GM19395 (cell line): ENCODE data around the gene KCNIP4.

Experiments used
- ATAC-seq: cut with Tn5 transposase; IDR thresholded peaks from one replicate; pipeline ENCODE4 v1.9.1; 2021; ENCODE audit warnings: mild to moderate bottlenecking, moderate library complexity; ENCODE audit not compliant: unreplicated experiment

The KCNIP4 gene

GRCh38 chr4:21709761-21710160 lies 238.8 kb downstream of the KCNIP4 start:
- ATAC-seq, result no peak

- no peak for ATAC-seq
Observed at GRCh38 chr4:21709031-21709430, 239.5 kb downstream of the KCNIP4 start.

- no peak for ATAC-seq
Observed at GRCh38 chr4:21699446-21699845, 249.1 kb downstream of the KCNIP4 start.

- ATAC-seq, result no peak
Observed at GRCh38 chr4:21697583-21697982, 251.0 kb downstream of the KCNIP4 start.

- no peak for ATAC-seq
Observed at GRCh38 chr4:21695141-21695540, 253.4 kb downstream of the KCNIP4 start.

- ATAC-seq, result no peak
Observed at GRCh38 chr4:21692241-21692640, 256.3 kb downstream of the KCNIP4 start.

- ATAC-seq, result no peak
Observed at GRCh38 chr4:21688596-21689265, 259.8 kb downstream of the KCNIP4 start.

GRCh38 chr4:21685911-21686310 lies 262.7 kb downstream of the KCNIP4 start:
- no peak for ATAC-seq

GRCh38 chr4:21680326-21680898 lies 268.2 kb downstream of the KCNIP4 start:
- no peak for ATAC-seq

- no peak for ATAC-seq
Observed at GRCh38 chr4:21678711-21679110, 269.9 kb downstream of the KCNIP4 start.

GRCh38 chr4:21677173-21677572 lies 271.4 kb downstream of the KCNIP4 start:
- no peak for ATAC-seq

GRCh38 chr4:21664355-21664754 lies 284.2 kb downstream of the KCNIP4 start:
- no peak for ATAC-seq

GRCh38 chr4:21656832-21657231 lies 291.7 kb downstream of the KCNIP4 start:
- no peak for ATAC-seq

GRCh38 chr4:21655031-21655430 lies 293.5 kb downstream of the KCNIP4 start:
- ATAC-seq, result no peak

GRCh38 chr4:21652508-21653231 lies 295.9 kb downstream of the KCNIP4 start:
- no peak for ATAC-seq

- no peak for ATAC-seq
Observed at GRCh38 chr4:21649391-21650090, 299.0 kb downstream of the KCNIP4 start.

- no peak for ATAC-seq
Observed at GRCh38 chr4:21645776-21646175, 302.8 kb downstream of the KCNIP4 start.

- ATAC-seq, result no peak
Observed at GRCh38 chr4:21641696-21642095, 306.9 kb downstream of the KCNIP4 start.

- ATAC-seq, result no peak
Observed at GRCh38 chr4:21638171-21638725, 310.3 kb downstream of the KCNIP4 start.

GRCh38 chr4:21628916-21629610 lies 319.5 kb downstream of the KCNIP4 start:
- ATAC-seq, result no peak
